Pons (tissue), 1 donor: ENCODE results near the gene FHIP2A.
"Not testable (repeated sequence)": the region's sequence is repeated elsewhere in the genome, so short reads cannot be mapped to it uniquely, and the experiment has no call there.

Experiments
- DNase-seq: peaks from one replicate; pipeline ENCODE4 v3.0.0-alpha.2; 2016; ENCODE audit warnings: low spot score

The FHIP2A gene

GRCh38 chr10:114815791-114816190 is 5.8 kb upstream of the FHIP2A start:
- no peak for DNase-seq

- no peak for DNase-seq
Measured at GRCh38 chr10:114816308-114816707, 5.3 kb upstream of the FHIP2A start.

- DNase-seq: no peak
Measured at GRCh38 chr10:114819322-114819721, 2.3 kb upstream of the FHIP2A start.

- DNase-seq: no peak
Measured at GRCh38 chr10:114821915-114822443, 399 bp downstream of the FHIP2A start.

GRCh38 chr10:114822444-114823076 is 980 bp downstream of the FHIP2A start:
- peak; percentile 52 for DNase-seq

- no peak for DNase-seq
Measured at GRCh38 chr10:114823077-114823463, 1.5 kb downstream of the FHIP2A start.

- no peak for DNase-seq
Measured at GRCh38 chr10:114824391-114824790, 2.8 kb downstream of the FHIP2A start.

- DNase-seq: no peak
Measured at GRCh38 chr10:114825513-114826253, 4.1 kb downstream of the FHIP2A start.

- no peak for DNase-seq
Measured at GRCh38 chr10:114829160-114829909, 7.8 kb downstream of the FHIP2A start.

GRCh38 chr10:114831186-114831867 is 9.7 kb downstream of the FHIP2A start:
- DNase-seq: no peak

GRCh38 chr10:114837690-114838089 is 16.1 kb downstream of the FHIP2A start:
- DNase-seq: no peak

GRCh38 chr10:114839901-114840300 is 18.3 kb downstream of the FHIP2A start:
- no peak for DNase-seq

GRCh38 chr10:114845978-114846693 is 24.6 kb downstream of the FHIP2A start:
- DNase-seq: no peak

GRCh38 chr10:114847517-114847916 is 25.9 kb downstream of the FHIP2A start:
- DNase-seq: not testable (repeated sequence)

GRCh38 chr10:114849674-114850073 is 28.1 kb downstream of the FHIP2A start:
- DNase-seq: no peak

GRCh38 chr10:114850126-114850525 is 28.5 kb downstream of the FHIP2A start:
- DNase-seq: no peak

GRCh38 chr10:114851336-114851735 is 29.8 kb downstream of the FHIP2A start:
- DNase-seq: no peak

- no peak for DNase-seq
Measured at GRCh38 chr10:114852197-114852596, 30.6 kb downstream of the FHIP2A start.

GRCh38 chr10:114854906-114855305 is 33.3 kb downstream of the FHIP2A start:
- no peak for DNase-seq

GRCh38 chr10:114855776-114856543 is 34.4 kb downstream of the FHIP2A start:
- DNase-seq: no peak
